Liver (tissue), 3 donors: ENCODE data around the gene SLC44A1.

Source experiments
- CTCF ChIP-seq: fragments of 150-350 bp; IDR thresholded peaks from 2 replicates; pipeline ENCODE4 v1.5.1; 2017; ENCODE audit warnings: improper control_type of control experiment, low read depth, low read length; ENCODE audit not compliant: missing input control
- EGR1 ChIP-seq, 2 donors: IDR thresholded peaks; 2 replicates each; pipeline ENCODE4 v1.6.1; 2016 to 2018; ENCODE audit warnings: antibody characterized with exemption in 2 of 2, low read depth in 2 of 2
- HNF4A ChIP-seq, 2 donors: conservative IDR thresholded peaks; 2 replicates each; pipeline ENCODE4 v1.6.1; 2016; ENCODE audit warnings: antibody characterized with exemption in 2 of 2, mild to moderate bottlenecking in 2 of 2
- HNF4G ChIP-seq: IDR thresholded peaks from 2 replicates; pipeline ENCODE4 v1.6.1; 2016; ENCODE audit warnings: antibody characterized with exemption
- MAX ChIP-seq: IDR thresholded peaks from 2 replicates; pipeline ENCODE4 v1.6.1; 2016; ENCODE audit warnings: antibody characterized with exemption
- NR2F2 ChIP-seq: IDR thresholded peaks from 2 replicates; pipeline ENCODE4 v1.6.1; 2016; ENCODE audit warnings: antibody characterized with exemption
- RAD21 ChIP-seq, 2 donors: IDR thresholded peaks; 2 replicates each; pipeline ENCODE4 v1.6.1; 2016; ENCODE audit warnings: antibody characterized with exemption in 2 of 2, mild to moderate bottlenecking in 2 of 2
- REST ChIP-seq: IDR thresholded peaks from 2 replicates; pipeline ENCODE4 v1.6.1; 2016; ENCODE audit warnings: antibody characterized with exemption, mild to moderate bottlenecking
- RXRA ChIP-seq, 2 donors: IDR thresholded peaks; 2 replicates each; pipeline ENCODE4 v1.6.1; 2017 to 2018; ENCODE audit warnings: antibody characterized with exemption in 2 of 2, mild to moderate bottlenecking in 1 of 2
- SP1 ChIP-seq: IDR thresholded peaks from 2 replicates; pipeline ENCODE4 v1.6.1; 2018; ENCODE audit warnings: antibody characterized with exemption, mild to moderate bottlenecking
- TAF1 ChIP-seq: conservative IDR thresholded peaks from 2 replicates; pipeline ENCODE4 v1.6.1; 2016; ENCODE audit warnings: antibody characterized with exemption, mild to moderate bottlenecking
- ZBTB33 ChIP-seq: IDR thresholded peaks from 2 replicates; pipeline ENCODE4 v1.6.1; 2016; ENCODE audit warnings: antibody characterized with exemption
- donor health status: healthy.
- donor health status: healthy.

- TF ChIP-seq REST (no peak), CTCF (no peak), MAX (no peak), SP1 (no peak), RAD21 (IDR thresholded peaks at IDR 0.05) (no peak), HNF4G (no peak), EGR1 (IDR thresholded peaks at IDR 0.05; ENCODE audit: low read depth in 2 of 2) (no peak), TAF1 (no peak), ZBTB33 (no peak), NR2F2 (no peak), RXRA (IDR thresholded peaks at IDR 0.05) (no peak), HNF4A (conservative IDR thresholded peaks at IDR 0.05) (no peak)
Measured at GRCh38 chr9:105484226-105484625, 239.8 kb downstream of the SLC44A1 start.
